ENCODE results near the gene FAM174C.

FAM174C gene

GRCh38 chr19:1275260-1275975 is at the start of gene FAM174C:
TSS of gene FAM174C (plus strand) at chr19:1275530. CDS start at chr19:1275550, 20 bp downstream.
- DNase-seq (ENCODE audit: low read depth in 2 of 2): peak; percentile 95 to 96

GRCh38 chr19:1226227-1226518 is 49.2 kb upstream of the FAM174C start:
- DNase-seq (ENCODE audit: low read depth in 2 of 2): no peak

DNA sequence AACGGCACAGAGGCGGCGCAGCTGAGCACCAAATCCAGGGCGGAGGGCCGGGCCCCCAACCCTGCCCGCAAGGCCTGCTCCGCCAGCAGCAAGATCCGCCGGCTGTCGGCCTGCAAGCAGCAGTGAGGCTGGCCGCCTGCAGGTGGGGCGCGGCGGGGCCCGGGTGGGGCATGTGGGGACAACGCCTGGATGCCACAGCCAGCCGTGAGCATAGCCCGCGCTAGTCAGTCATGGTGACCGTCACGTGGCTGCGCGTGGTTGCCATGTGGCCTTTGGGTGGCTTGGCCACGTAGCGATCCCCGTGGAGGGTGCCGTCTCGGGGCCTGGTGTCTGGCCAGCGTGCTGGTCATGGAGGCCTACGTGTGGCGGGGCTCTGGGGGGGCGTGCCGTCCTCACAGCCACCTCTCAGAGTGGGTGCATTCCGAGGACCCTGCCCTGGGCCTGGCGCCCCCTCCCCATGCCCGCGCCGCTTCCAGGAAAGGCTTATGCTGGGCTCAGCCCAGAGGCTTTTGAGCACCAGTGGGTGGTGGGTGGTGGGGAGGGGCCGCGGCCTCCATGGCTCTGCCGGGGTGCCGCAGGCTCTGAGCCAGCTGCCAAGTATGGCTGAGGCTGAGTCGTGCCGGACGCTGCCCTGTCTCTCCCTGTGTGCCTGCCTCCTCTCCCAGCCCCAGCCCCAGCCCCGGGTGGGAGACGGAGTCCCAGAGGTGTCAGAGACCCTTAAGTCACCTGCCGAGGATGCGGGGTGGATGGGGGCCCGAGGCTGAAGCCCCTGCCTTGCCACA is 48.6 kb upstream of the FAM174C start:
- no peak for DNase-seq (ENCODE audit: low read depth in 2 of 2)

DNA sequence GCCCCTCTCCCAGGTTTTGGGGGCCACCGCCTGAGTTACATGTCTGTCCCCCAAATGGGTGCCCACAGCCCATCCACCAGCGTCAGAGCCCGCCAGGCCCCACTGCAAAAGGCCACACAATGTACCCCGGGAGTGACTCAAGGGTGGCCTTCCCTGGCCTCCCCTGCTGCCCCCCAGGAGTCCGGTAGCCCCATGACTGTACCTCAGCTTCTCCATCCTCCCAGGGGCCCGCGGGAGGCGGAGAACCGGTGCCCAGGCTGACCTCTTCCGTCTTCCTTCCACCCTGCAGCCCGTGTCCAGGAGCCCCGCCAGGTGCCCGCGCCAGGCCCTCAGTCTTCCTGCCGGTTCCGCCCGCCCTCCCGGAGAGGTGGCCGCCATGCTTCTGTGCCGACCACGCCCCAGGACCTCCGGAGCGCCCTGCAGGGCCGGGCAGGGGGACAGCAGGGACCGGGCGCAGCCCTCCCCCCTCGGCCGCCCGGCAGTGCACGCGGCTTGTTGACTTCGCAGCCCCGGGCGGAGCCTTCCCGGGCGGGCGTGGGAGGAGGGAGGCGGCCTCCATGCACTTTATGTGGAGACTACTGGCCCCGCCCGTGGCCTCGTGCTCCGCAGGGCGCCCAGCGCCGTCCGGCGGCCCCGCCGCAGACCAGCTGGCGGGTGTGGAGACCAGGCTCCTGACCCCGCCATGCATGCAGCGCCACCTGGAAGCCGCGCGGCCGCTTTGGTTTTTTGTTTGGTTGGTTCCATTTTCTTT is 47.9 kb upstream of the FAM174C start:
- DNase-seq (ENCODE audit: low read depth in 2 of 2): no peak

- no peak for DNase-seq (ENCODE audit: low read depth in 2 of 2)
Observed at GRCh38 chr19:1228161-1228957, 47.0 kb upstream of the FAM174C start.

- DNase-seq (ENCODE audit: low read depth in 2 of 2): no peak
Observed at GRCh38 chr19:1229056-1229923, 46.0 kb upstream of the FAM174C start.

DNA sequence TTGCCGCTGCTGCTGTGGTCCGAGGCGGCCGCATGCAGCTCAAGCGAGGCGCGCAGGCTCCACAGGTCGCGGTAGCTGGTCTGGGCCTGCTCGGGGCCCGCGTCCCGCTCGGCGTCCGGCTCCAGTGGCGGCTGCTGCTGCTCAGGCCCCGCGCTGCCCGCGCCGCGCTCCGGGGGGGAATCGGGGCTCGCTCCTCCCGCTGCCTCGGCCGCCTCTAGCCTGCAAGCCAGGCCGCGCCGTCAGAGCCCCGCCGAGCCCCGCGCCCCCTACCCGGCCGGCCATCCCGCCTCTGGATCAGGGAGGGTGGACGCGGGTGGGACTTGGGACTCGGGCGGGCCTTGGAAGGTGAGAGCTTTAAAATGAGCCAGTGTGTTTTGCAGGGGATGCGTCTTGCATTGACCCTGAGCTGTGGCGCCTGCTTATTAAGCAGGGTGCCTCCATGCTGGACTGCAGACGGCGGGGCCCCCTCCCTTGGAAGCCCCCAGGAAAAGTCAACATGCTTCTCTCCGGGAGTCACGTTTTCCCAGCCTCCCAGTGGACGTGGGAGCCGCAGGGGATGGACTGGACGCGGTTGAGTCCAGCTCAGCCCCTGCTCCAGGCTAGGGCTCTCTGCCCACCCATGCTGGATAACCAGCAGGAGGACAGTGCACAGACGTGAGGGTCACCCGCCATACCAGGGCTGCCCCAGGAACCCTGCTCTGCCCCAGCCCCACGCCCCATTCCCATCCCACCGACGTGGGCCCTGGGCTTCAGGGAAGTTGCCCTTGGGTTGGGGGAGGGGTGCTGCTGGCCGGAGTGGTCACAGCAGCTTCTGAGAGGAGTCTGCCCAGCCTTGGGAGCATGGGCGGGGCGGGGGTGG is 45.2 kb upstream of the FAM174C start:
- DNase-seq (ENCODE audit: low read depth in 2 of 2): no peak

DNA sequence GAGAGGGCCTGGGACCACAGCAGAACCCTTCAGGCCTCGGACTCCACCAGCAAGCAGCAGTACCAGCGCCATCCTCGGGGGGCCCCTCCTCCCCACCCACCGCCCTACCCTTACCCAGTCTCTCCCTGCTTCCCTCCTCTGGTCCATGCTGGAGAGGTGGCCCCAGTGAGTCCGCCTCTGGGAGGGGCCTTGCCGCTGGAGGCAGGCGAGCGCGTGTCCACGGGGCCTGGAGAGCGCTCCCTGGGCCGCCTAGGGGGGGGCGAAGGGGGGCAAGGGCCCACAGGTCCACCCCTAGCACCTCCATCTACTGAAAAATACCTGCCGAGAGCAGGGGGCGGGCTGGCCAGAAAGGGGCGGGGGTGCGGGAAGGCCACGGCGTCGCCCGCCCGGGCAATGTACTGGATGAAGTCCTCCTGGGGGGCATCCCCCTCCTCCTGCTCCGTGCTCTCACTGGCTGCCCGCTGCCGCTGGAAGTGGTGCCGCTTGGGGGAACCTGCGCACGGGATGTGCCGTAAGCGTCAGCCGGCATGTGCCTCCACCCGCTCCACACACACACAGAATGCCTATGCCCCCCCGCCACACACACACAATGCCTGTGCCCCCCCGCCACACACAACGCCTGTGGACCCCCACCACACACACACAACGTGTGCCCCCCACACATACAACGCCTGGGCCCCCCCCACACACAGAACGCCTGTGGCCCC is 44.4 kb upstream of the FAM174C start:
- DNase-seq (ENCODE audit: low read depth in 2 of 2): no peak

DNA sequence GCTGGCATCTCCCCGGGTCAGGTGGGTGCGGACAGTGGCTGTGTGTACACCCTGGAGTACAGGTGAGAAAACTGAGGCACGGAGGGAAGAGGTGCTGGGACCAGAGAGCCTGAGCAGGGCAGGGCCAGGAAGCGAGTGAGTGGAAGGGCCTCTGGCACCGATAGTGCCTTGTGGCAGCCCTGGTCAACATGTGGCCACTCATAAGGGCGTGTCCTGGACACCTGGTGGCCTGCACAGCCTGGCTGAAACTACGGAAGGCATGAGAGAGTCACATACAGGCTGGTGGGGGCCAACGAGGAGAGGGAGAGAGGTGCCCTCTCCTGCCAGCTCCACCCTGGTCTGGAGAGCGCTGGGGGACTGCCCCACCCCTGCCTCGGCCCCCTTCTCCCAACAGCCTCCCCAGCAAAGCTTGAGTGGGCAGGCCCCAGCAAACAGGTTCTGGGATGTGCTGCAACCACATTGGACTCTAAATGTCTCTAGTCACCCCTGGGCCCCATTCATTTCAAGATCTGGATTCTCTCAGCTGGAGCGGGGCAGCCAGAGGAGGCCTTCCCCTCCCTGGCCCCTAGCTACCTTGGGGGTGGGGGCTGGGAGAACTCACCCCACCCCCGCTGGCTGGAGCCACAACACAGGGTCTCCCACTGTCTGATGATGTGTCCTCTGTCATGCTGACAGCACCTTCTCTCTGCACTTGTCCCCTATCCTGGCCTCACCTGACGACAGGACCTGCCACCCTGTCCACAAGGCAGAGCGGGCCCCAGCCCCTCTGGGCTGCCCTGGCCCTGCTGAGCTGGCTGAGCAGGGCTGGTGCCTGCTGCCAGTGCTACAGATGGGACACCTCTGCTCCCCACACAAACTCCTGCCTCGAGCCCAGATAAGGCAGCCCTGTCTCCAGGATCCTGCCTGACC is 43.3 kb upstream of the FAM174C start:
- no peak for DNase-seq (ENCODE audit: low read depth in 2 of 2)

- no peak for DNase-seq (ENCODE audit: low read depth in 2 of 2)
Observed at GRCh38 chr19:1232652-1233072, 42.7 kb upstream of the FAM174C start.

DNA sequence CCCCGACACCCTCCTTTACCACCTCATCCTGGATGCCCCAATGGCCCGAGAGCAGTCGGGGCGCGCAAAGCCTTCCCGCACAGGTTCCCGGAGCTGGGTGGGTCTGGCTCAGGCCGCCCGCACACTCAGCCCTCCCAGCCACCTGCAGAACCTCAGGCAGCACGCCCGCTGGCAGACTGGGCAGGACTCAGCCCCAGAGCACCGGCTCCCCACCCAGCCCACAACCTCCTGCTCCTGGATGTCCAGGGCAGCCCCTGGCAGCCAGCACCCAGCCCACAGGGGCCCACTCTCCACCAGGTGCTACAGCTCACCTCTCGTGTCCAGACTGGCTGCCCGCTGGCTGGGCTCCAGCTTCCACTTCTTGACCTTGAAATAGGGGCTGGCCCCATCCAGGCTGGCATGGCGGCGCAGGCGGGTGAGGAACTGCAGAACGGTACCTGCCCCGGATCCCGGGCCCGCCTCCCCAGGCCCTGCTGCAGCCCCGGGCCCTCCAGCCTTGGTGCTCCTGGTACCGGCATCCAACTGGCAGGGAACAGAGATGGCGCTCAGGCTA is 42.1 kb upstream of the FAM174C start:
- DNase-seq (ENCODE audit: low read depth in 2 of 2): no peak

DNA sequence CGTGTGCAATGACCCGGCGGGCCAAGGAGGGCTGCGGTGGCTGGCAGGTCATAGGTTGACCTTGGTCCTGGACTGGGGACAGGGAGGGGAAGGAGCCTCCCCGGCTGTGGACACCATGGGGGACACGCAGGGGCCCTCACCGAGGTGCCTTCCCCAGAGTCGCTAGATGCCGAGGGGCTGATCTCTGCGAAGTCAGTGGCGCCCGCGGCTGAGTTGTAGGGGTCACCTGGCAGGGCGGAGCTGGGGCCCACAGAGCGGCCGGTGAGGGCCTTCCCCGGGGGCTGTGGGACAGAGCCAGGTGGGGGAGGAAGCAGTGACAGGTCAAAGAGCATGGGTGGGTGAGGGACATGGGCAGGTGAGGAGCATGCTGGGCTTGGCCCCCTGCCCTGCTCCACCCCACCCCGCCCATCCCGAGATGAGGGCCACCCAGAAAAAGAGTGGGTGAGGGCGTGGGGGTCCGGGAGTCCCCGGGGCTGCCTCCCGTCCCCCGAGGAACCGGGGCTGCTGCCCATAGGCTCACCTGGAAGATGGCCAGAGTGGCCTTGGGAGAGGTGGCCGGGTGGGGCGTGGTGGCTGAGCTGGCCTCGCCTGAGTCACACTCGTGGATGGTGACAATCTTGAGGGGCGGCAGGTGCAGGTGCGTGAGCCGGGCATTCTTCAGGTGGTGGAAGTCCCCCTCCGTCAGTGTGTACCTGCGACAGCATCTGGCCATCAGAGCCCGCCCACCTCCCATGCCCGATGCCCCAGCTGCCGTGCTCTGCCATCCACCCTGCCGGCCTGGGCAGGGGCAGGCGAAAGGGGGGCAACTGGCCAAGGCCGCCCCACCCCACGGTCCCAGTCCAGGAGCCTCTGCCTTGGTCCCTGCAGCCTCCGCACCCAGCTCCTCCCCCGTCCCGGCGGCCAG is 41.0 kb upstream of the FAM174C start:
- DNase-seq (ENCODE audit: low read depth in 2 of 2): no peak

DNA sequence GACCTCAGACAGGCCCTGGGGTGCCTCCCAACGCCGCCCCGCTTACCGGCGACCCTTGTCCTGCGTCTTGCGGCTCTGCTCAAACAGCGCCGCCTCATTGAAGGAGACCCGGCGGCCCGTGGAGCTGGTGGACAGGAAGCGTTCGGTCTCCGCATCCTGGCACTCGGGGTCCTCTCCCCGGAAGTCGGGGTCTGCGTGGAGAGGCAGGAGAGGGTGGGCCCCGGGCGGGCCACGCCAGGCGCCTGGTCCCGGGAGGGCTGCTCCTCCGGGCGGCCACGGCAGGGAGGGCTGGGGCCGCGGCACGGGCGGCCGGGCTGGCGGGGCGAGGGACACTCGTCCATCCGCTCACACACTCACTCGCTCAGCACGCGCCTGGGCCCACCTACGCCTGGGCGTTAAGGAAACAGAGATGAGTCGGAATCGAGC is 40.4 kb upstream of the FAM174C start:
- DNase-seq (ENCODE audit: low read depth in 2 of 2): no peak

DNA sequence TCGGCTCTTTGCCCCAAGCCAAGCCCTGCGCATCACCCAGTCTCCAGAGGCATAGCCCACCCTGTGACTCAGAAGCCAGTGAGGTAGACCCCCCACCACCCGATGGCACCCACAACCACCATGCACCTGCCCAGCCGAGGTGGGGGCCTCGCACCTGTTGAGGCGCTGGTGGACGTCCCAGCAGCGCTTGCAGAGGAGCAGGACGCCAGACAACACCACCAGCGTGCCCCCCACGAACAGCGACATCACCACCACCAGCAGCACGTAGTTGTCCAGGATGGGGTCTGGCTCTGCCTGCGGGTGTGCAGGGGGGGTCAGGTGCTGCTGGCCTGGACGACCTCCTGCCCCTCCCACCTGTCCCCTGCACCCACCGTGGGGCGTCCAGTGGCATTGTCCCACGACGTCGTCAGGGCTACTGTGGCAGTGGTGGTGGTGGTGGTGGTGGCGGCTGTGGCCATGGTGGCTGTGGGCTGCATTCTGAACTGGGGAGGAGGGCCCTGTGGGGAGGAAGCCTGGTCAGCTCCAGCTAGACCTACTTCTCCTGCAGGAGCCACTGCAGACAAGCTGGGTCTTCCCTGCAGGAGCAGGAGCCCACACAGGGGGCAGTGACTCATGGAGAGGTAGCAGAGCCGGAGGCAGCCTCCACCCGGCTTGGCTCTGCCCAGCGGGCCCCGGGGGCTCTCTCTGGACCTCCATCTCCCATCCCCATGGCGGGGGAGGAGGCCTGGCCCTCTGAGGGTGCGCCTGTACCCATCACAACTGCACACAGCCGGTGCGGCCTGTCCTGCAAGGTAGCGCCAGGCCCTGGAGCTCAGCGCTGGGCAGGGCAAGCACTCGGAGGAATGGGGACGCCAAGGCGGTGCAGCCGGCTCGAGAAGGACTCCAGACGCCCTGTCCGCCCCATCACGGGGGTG is 39.4 kb upstream of the FAM174C start:
- no peak for DNase-seq (ENCODE audit: low read depth in 2 of 2)

- DNase-seq (ENCODE audit: low read depth in 2 of 2): no peak
Observed at GRCh38 chr19:1236576-1236975, 38.8 kb upstream of the FAM174C start.

Data from stimulated activated CD8-positive, alpha-beta memory T cell treated with anti-CD3 and anti-CD28 coated beads, Interleukin-2, amount 100 ng/mL, for 48 hours (primary cell).